Activated CD4-positive, alpha-beta memory T cell treated with anti-CD3 and anti-CD28 coated beads for 36 hours (primary cell): ENCODE results near the gene TMEM150A. TPM values are rescaled to one million over a fixed set of nuclear protein-coding genes. Genes with fewer than 3 reads are reported as not detected.

ENCODE experiments used
- CTCF ChIA-PET: fragments of 350-600 bp; sonication (Branson Sonifier 250); formaldehyde crosslinking; loops from one replicate; lab custom pipeline; 2021; ENCODE audit warnings: antibody characterized with exemption, inconsistent platforms; lab: Charles Lee
- POLR2A ChIA-PET: fragments of 350-600 bp; sonication (Branson Sonifier 250); formaldehyde crosslinking; loops from one replicate; lab custom pipeline; 2021; ENCODE audit warnings: antibody characterized with exemption; lab: Charles Lee
- DNase-seq: peaks from one replicate; pipeline ENCODE4 v3.0.0-alpha.2; 2020
- H3K27ac Mint-ChIP-seq: one replicate; pipeline ENCODE4 v1.8.0; 2021; ENCODE audit warnings: mixed read lengths
- H3K27me3 Mint-ChIP-seq: one replicate; pipeline ENCODE4 v1.8.0; 2021; ENCODE audit warnings: mixed read lengths
- H3K36me3 Mint-ChIP-seq: one replicate; pipeline ENCODE4 v1.8.0; 2021; ENCODE audit warnings: mixed read lengths
- H3K4me1 Mint-ChIP-seq: one replicate; pipeline ENCODE4 v1.8.0; 2021; ENCODE audit warnings: low read depth, mixed read lengths
- H3K4me3 Mint-ChIP-seq: one replicate; pipeline ENCODE4 v1.8.0; 2021; ENCODE audit warnings: mild to moderate bottlenecking, mixed read lengths
- H3K9me3 Mint-ChIP-seq: one replicate; pipeline ENCODE4 v1.8.0; 2021; ENCODE audit warnings: mixed read lengths
- intact Hi-C: fragments of 100-400 bp; cut with micrococcal nuclease; formaldehyde crosslinking; loops from one replicate; pipeline ENCODE4 v1.15.1; 2023
- total RNA-seq, 2 experiments: library from RNA; stranded (reverse); gene quantifications; one replicate each; pipeline ENCODE4 v1.2.3, GENCODE V29; 2021

Gene TMEM150A
- total RNA-seq, 2 experiments from 2014 or later = 1.2 to 1.6 TPM

DNA sequence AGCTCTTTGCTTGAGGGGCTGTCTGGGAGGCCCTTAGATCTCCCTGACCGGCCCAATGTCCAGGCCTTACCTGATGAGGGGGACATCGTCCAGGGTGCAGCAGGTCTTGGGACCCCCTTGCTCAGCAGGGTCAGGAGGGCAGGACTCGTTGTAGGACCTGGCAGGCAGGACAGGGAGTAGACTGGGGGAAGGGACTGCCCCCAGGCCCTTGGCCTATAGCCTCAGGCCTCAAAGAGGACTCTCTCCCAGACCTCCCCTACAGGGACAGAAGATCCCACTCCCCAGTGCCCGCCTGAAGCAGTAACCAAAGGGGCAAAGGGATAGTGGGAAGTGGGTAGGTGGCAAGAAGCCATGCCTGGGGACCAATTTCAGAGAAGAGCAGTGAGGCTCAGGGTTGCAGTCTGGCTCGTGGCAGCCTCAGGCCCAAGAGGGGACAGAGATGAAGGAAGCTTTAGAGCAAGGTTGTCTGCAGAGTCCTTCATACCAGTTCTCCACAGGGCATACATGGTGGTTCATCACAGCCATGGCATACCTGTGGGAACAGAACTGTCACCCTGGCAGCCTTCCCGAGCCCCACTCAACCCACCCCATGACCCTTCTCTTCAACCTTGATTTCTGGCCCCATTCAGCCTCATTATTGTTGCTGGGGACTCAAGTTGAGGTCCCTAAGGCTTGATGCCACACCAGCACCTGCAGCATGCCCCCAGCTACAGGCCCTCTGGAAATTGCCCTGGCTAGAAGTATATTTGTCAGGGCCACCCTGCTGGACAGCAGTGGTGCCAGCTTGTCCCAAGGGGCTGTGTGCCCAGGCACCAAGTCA, 1.3 kb downstream of the TMEM150A start:
- H3K27ac Mint-ChIP-seq = peak overlapping the region; percentile 59
- H3K4me1 Mint-ChIP-seq = peaks cover 36% of the 10 kb centered on the region
- peaks cover 7% of the 10 kb centered on the region for H3K36me3 Mint-ChIP-seq
- ChIA-PET POLR2A (interaction anchor here (1.0 to 1.8 kb wide), 2 partner anchors 22 to 55 kb away, joined by 3 to 4 read pairs; no protein-coding TSS in a partner anchor), CTCF (interaction anchor here (1.0 to 1.6 kb wide), 2 partner anchors 11 to 36 kb away, joined by 3 to 5 read pairs; partner anchors contain the start of gene C2orf68)
- H3K27me3 Mint-ChIP-seq = no peaks in the 10 kb centered on the region
- intact Hi-C loops = loop anchor here (2.0 kb wide), 1 partner anchor 16 kb away; the partner anchor contains the start of gene VAMP5
- H3K4me3 Mint-ChIP-seq = peak overlapping the region; percentile 69
- no peak for DNase-seq
- no peaks in the 10 kb centered on the region for H3K9me3 Mint-ChIP-seq

GRCh38 chr2:85600235-85600575, 2.3 kb downstream of the TMEM150A start:
- peaks cover 36% of the 10 kb centered on the region for H3K4me1 Mint-ChIP-seq
- CTCF ChIA-PET = interaction anchor here (0.6 to 1.0 kb wide), 3 partner anchors 34 to 48 kb away, joined by 3 to 4 read pairs (median 3); no protein-coding TSS in a partner anchor
- POLR2A ChIA-PET = interaction anchor here (1.0 kb wide), 1 partner anchor 21 kb away, joined by 3 read pairs; no protein-coding TSS in a partner anchor

GRCh38 chr2:85599468-85600234, 2.8 kb downstream of the TMEM150A start:
- Mint-ChIP-seq H3K4me3 (no peak overlapping the region), H3K36me3 (peaks cover 10% of the 10 kb centered on the region), H3K9me3 (no peaks in the 10 kb centered on the region), H3K27me3 (no peaks in the 10 kb centered on the region), H3K4me1 (peaks cover 33% of the 10 kb centered on the region), H3K27ac (peak overlapping the region; percentile 23)
- ChIA-PET CTCF (interaction anchor here (0.6 to 1.0 kb wide), 4 partner anchors 21 to 47 kb away, joined by 3 to 4 read pairs (median 3); no protein-coding TSS in a partner anchor), POLR2A (interaction anchor here (0.7 to 0.9 kb wide), 2 partner anchors 21 to 61 kb away, joined by 3 read pairs; partner anchors contain the start of gene MAT2A)
- DNase-seq = no peak
- intact Hi-C loops = loop anchor here (2.0 to 5.0 kb wide), 2 partner anchors 15 to 272 kb away; partner anchors contain the start of genes TGOLN2 and VAMP5

More at GRCh38 chr2:85600235-85600575, 2.3 kb downstream of the TMEM150A start:
- DNase-seq = no peak
- Mint-ChIP-seq H3K4me3 (no peak overlapping the region), H3K27me3 (no peaks in the 10 kb centered on the region), H3K36me3 (peaks cover 10% of the 10 kb centered on the region), H3K9me3 (no peaks in the 10 kb centered on the region), H3K27ac (no peak overlapping the region)
- intact Hi-C loops = loop anchor here (2.0 kb wide), 1 partner anchor 15 kb away; the partner anchor contains the start of gene VAMP5

- DNase-seq = no peak
- Mint-ChIP-seq H3K36me3 (peaks cover 10% of the 10 kb centered on the region), H3K9me3 (no peaks in the 10 kb centered on the region), H3K4me3 (no peak overlapping the region), H3K27ac (no peak overlapping the region), H3K4me1 (peaks cover 36% of the 10 kb centered on the region), H3K27me3 (no peaks in the 10 kb centered on the region)
- ChIA-PET CTCF (interaction anchor here (0.6 kb wide), 1 partner anchor 21 kb away, joined by 3 read pairs; no protein-coding TSS in a partner anchor), POLR2A (interaction anchor here (0.9 kb wide), 1 partner anchor 60 kb away, joined by 3 read pairs; the partner anchor contains the start of gene MAT2A)
- intact Hi-C loops = loop anchor here (5.0 kb wide), 1 partner anchor 271 kb away; the partner anchor contains the start of gene TGOLN2
Measured at GRCh38 chr2:85598594-85599340, 3.7 kb downstream of the TMEM150A start.

GRCh38 chr2:85597241-85597640, 5.3 kb downstream of the TMEM150A start:
- no peaks in the 10 kb centered on the region for H3K27me3 Mint-ChIP-seq
- no peak for DNase-seq
- intact Hi-C loops = loop anchor here (5.0 kb wide), 1 partner anchor 270 kb away; the partner anchor contains the start of gene TGOLN2
- peaks cover 31% of the 10 kb centered on the region for H3K4me1 Mint-ChIP-seq
- no peaks in the 10 kb centered on the region for H3K9me3 Mint-ChIP-seq
- peak overlapping the region; percentile 97 for H3K4me3 Mint-ChIP-seq
- peaks cover 10% of the 10 kb centered on the region for H3K36me3 Mint-ChIP-seq
- peak overlapping the region; percentile 45 for H3K27ac Mint-ChIP-seq
- ChIA-PET POLR2A (interaction anchor here (0.7 to 3.8 kb wide), 3 partner anchors 13 to 279 kb away, joined by 3 to 19 read pairs (median 12); partner anchors contain the start of genes C2orf68 and VAMP5), CTCF (interaction anchor here (1.7 to 4.1 kb wide), 2 partner anchors 40 to 214 kb away, joined by 4 to 16 read pairs; no protein-coding TSS in a partner anchor)

DNA sequence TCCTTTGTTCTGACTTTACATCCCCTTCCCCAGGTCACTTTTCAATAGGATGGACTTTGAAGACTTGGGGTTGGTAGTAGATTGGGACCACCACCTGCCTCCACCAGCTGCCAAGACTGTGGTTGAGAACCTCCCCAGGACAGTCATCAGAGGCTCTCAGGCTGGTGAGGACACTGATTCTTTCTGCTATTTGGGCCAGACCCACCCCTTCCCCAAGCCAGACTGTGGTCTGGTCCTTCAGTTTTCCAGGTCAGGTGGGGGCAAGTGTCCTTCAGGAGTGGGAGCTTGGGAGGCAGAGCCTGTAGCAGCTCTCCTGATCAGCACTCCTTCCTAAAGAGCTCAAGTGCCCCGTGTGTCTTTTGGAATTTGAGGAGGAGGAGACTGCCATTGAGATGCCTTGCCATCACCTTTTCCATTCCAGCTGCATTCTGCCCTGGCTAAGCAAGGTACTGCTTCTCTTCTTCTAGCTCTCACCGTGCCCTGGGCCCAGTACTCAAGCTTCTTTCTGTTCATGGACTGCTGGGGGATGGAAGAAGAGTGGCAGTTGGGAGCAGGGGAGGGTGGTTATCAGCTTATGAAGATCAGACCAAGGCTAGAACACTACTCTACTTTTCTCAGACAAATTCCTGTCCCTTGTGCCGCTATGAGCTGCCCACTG, 5.9 kb downstream of the TMEM150A start:
- Mint-ChIP-seq H3K4me1 (peaks cover 26% of the 10 kb centered on the region), H3K9me3 (no peaks in the 10 kb centered on the region), H3K27me3 (no peaks in the 10 kb centered on the region), H3K27ac (peak overlapping the region; percentile 95), H3K4me3 (peak overlapping the region; percentile 97), H3K36me3 (peaks cover 10% of the 10 kb centered on the region)
- intact Hi-C loops = loop anchor here (5.0 kb wide), 1 partner anchor 269 kb away; the partner anchor contains the start of gene TGOLN2
- CTCF ChIA-PET = interaction anchor here (1.4 to 4.1 kb wide), 5 partner anchors 12 to 213 kb away, joined by 3 to 16 read pairs (median 10); partner anchors contain the start of gene VAMP5
- POLR2A ChIA-PET = interaction anchor here (1.4 to 3.8 kb wide), 6 partner anchors 8 to 269 kb away, joined by 4 to 20 read pairs (median 13); partner anchors contain the start of genes C2orf68, ELMOD3, RETSAT and TGOLN2
- no peak for DNase-seq

GRCh38 chr2:85596026-85596333, 6.5 kb downstream of the TMEM150A start:
- H3K4me3 Mint-ChIP-seq = peak overlapping the region; percentile 97
- POLR2A ChIA-PET = interaction anchor here (1.0 to 3.8 kb wide), 10 partner anchors 9 to 268 kb away, joined by 3 to 20 read pairs (median 6); partner anchors contain the start of genes C2orf68, ELMOD3, MAT2A and RETSAT

DNA sequence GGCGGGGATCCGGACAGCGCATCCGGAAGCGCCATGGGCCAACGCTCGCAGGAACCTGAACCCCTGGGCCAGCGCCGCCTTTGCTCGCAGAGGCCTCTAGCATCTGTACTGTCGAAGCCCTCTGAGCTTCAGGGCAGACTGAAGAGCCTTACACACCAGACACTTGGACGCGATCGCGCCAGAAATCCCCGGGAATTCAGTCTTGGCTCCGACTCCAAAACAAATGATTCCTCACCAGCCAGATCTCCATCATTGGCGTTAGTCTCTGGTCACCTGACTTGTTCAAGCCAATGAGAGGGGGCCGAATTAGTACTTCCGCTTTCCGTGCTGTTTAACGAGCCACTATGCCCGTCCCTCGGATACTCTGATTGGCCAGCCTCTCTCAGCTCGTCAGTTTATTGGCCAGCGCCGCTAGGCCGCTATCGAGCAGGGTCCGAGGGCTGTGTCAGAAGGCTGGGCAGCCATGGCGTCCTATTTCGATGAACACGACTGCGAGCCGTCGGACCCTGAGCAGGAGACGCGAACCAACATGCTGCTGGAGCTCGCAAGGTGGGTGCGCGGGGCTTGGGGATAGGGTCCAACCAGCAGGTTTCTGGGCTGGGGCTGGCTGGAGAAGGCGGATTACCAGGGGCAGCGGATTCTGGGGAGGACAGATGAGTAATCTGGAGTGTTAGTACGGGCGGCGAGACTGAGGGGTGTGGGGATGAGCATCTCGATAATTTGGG, 7.0 kb downstream of the TMEM150A start, which contains the start of gene RNF181:
Gene RNF181, plus strand, starts transcription at position 445 of the 725 bp plus-strand sequence. Its CDS starts 19 bp downstream, at position 464.
- ChIA-PET POLR2A (interaction anchor here (1.0 to 3.8 kb wide), 10 partner anchors 9 to 267 kb away, joined by 3 to 20 read pairs (median 6); partner anchors contain the start of genes C2orf68, ELMOD3, MAT2A and RETSAT), CTCF (interaction anchor here (0.6 to 4.1 kb wide), 9 partner anchors 11 to 442 kb away, joined by 3 to 16 read pairs (median 5); partner anchors contain the start of genes VAMP5 and VAMP8)
- no peaks in the 10 kb centered on the region for H3K27me3 Mint-ChIP-seq
- H3K27ac Mint-ChIP-seq = peak within 1 kb of the TSS; percentile 95
- peaks cover 23% of the 10 kb centered on the region for H3K4me1 Mint-ChIP-seq
- DNase-seq = peak; percentile 96
- no peaks in the 10 kb centered on the region for H3K9me3 Mint-ChIP-seq
- peak within 1 kb of the TSS; percentile 97 for H3K4me3 Mint-ChIP-seq
- intact Hi-C loops = loop anchor here (1.0 to 5.0 kb wide), 6 partner anchors 10 to 268 kb away; partner anchors contain the start of genes C2orf68, GGCX and TGOLN2
- peaks cover 10% of the 10 kb centered on the region for H3K36me3 Mint-ChIP-seq

More at GRCh38 chr2:85596026-85596333, 6.5 kb downstream of the TMEM150A start:
- DNase-seq = peak; percentile 55
- Mint-ChIP-seq H3K36me3 (peaks cover 10% of the 10 kb centered on the region), H3K27ac (peak overlapping the region; percentile 95), H3K27me3 (no peaks in the 10 kb centered on the region), H3K9me3 (no peaks in the 10 kb centered on the region), H3K4me1 (peaks cover 23% of the 10 kb centered on the region)
- CTCF ChIA-PET = interaction anchor here (0.9 to 4.1 kb wide), 7 partner anchors 11 to 212 kb away, joined by 3 to 16 read pairs (median 5); partner anchors contain the start of gene VAMP5
- intact Hi-C loops = loop anchor here (5.0 kb wide), 1 partner anchor 269 kb away; the partner anchor contains the start of gene TGOLN2

DNA sequence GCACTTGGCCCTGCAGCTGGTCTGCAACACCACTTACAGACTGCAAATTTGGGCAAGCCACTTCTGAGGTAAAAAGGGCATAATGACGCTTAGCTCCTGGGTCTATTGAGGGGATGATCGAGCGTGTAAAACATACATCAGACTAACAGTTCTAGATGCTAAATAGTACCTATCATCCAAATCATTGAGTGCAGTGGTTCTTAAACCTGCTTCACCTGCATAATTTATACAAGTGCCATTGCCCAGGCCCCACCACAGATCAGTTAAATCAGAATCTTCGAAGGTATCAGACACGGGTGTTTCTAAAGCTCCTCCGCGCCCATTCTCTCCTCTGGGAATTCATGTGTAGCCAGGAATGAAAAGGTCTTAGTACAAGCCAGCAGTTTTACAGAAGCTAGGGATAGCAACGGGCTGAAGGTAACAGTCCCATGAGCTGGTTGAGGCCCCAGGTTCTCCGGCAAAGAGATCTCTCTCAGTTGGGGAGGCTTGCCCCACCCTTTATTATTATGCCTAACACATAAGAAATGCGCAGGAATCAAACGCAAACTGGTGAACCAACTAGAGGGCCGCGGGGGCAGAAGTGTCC, 7.7 kb downstream of the TMEM150A start:
- H3K9me3 Mint-ChIP-seq = no peaks in the 10 kb centered on the region
- peak overlapping the region; percentile 97 for H3K4me3 Mint-ChIP-seq

More for the DNA sequence above, 7.7 kb downstream of the TMEM150A start:
- H3K4me1 Mint-ChIP-seq = peaks cover 23% of the 10 kb centered on the region
- CTCF ChIA-PET = interaction anchor here (0.6 to 4.1 kb wide), 6 partner anchors 10 to 443 kb away, joined by 3 to 16 read pairs (median 8); partner anchors contain the start of genes VAMP5 and VAMP8
- intact Hi-C loops = loop anchor here (1.0 to 5.0 kb wide), 6 partner anchors 10 to 268 kb away; partner anchors contain the start of genes C2orf68, GGCX and TGOLN2
- no peaks in the 10 kb centered on the region for H3K27me3 Mint-ChIP-seq
- no peak for DNase-seq
- POLR2A ChIA-PET = interaction anchor here (0.9 to 3.8 kb wide), 11 partner anchors 10 to 267 kb away, joined by 3 to 20 read pairs (median 6); partner anchors contain the start of genes C2orf68, ELMOD3, MAT2A and RETSAT
- H3K36me3 Mint-ChIP-seq = peaks cover 10% of the 10 kb centered on the region
- H3K27ac Mint-ChIP-seq = peak overlapping the region; percentile 95
